ENCODE results near the gene FER.
"Not testable (repeated sequence)": the region's sequence is repeated elsewhere in the genome, so short reads cannot be mapped to it uniquely, and the experiment has no call there.

The FER gene

GRCh38 chr5:108760512-108760911 lies 12.8 kb downstream of the FER start:
- Mint-ChIP-seq H3K4me3 (no peak overlapping the region), H3K9me3 (no peaks in the 10 kb centered on the region), H3K36me3 (ENCODE audit: low read depth) (peaks cover 7% of the 10 kb centered on the region), H3K27ac (no peak overlapping the region), H3K27me3 (no peaks in the 10 kb centered on the region), H3K4me1 (ENCODE audit: low read depth) (peaks cover 15% of the 10 kb centered on the region)
- intact Hi-C loops (cut with micrococcal nuclease): no loop called here

- no peak overlapping the region for H3K4me3 Mint-ChIP-seq
Measured at GRCh38 chr5:108762660-108763059, 15.0 kb downstream of the FER start.

GRCh38 chr5:108763222-108763916 lies 15.7 kb downstream of the FER start:
- H3K4me1 Mint-ChIP-seq (ENCODE audit: low read depth): peaks cover 21% of the 10 kb centered on the region
- H3K36me3 Mint-ChIP-seq (ENCODE audit: low read depth): peaks cover 7% of the 10 kb centered on the region
- no peaks in the 10 kb centered on the region for H3K9me3 Mint-ChIP-seq
- H3K4me3 Mint-ChIP-seq: no peak overlapping the region
- intact Hi-C loops (cut with micrococcal nuclease): no loop called here
- no peaks in the 10 kb centered on the region for H3K27me3 Mint-ChIP-seq
- no peak overlapping the region for H3K27ac Mint-ChIP-seq

More at GRCh38 chr5:108762660-108763059, 15.0 kb downstream of the FER start:
- H3K27ac Mint-ChIP-seq: peak overlapping the region; percentile 8
- intact Hi-C loops (cut with micrococcal nuclease): no loop called here
- H3K4me1 Mint-ChIP-seq (ENCODE audit: low read depth): peaks cover 21% of the 10 kb centered on the region
- H3K27me3 Mint-ChIP-seq: no peaks in the 10 kb centered on the region
- peaks cover 7% of the 10 kb centered on the region for H3K36me3 Mint-ChIP-seq (ENCODE audit: low read depth)
- no peaks in the 10 kb centered on the region for H3K9me3 Mint-ChIP-seq

- H3K36me3 Mint-ChIP-seq (ENCODE audit: low read depth): peaks cover 9% of the 10 kb centered on the region
- intact Hi-C loops (cut with micrococcal nuclease): no loop called here
- H3K9me3 Mint-ChIP-seq: no peaks in the 10 kb centered on the region
- no peak overlapping the region for H3K4me3 Mint-ChIP-seq
- H3K27ac Mint-ChIP-seq: no peak overlapping the region
- peaks cover 29% of the 10 kb centered on the region for H3K4me1 Mint-ChIP-seq (ENCODE audit: low read depth)
- H3K27me3 Mint-ChIP-seq: no peaks in the 10 kb centered on the region
Measured at GRCh38 chr5:108765647-108766046, 17.9 kb downstream of the FER start.

- H3K36me3 Mint-ChIP-seq (ENCODE audit: low read depth); H3K27me3 Mint-ChIP-seq; H3K4me3 Mint-ChIP-seq; intact Hi-C loops (cut with micrococcal nuclease); H3K27ac Mint-ChIP-seq; H3K9me3 Mint-ChIP-seq: not testable (repeated sequence)
- peaks cover 28% of the 10 kb centered on the region for H3K4me1 Mint-ChIP-seq (ENCODE audit: low read depth)
Measured at GRCh38 chr5:108766916-108767315, 19.2 kb downstream of the FER start.

GRCh38 chr5:108769352-108769751 lies 21.7 kb downstream of the FER start:
- Mint-ChIP-seq H3K27ac (no peak overlapping the region), H3K4me1 (ENCODE audit: low read depth) (peaks cover 18% of the 10 kb centered on the region), H3K4me3 (no peak overlapping the region), H3K36me3 (ENCODE audit: low read depth) (peaks cover 21% of the 10 kb centered on the region), H3K27me3 (no peaks in the 10 kb centered on the region), H3K9me3 (peaks cover 15% of the 10 kb centered on the region)
- intact Hi-C loops (cut with micrococcal nuclease): no loop called here

GRCh38 chr5:108772626-108773025 lies 24.9 kb downstream of the FER start:
- H3K4me3 Mint-ChIP-seq: no peak overlapping the region
- H3K4me1 Mint-ChIP-seq (ENCODE audit: low read depth): peaks cover 7% of the 10 kb centered on the region
- peaks cover 28% of the 10 kb centered on the region for H3K36me3 Mint-ChIP-seq (ENCODE audit: low read depth)
- H3K27me3 Mint-ChIP-seq: no peaks in the 10 kb centered on the region
- no peak overlapping the region for H3K27ac Mint-ChIP-seq
- intact Hi-C loops (cut with micrococcal nuclease): no loop called here
- peaks cover 21% of the 10 kb centered on the region for H3K9me3 Mint-ChIP-seq

- Mint-ChIP-seq H3K4me1 (ENCODE audit: low read depth) (peaks cover 7% of the 10 kb centered on the region), H3K4me3 (no peak overlapping the region), H3K36me3 (ENCODE audit: low read depth) (peaks cover 36% of the 10 kb centered on the region), H3K27me3 (no peaks in the 10 kb centered on the region), H3K27ac (no peak overlapping the region), H3K9me3 (peaks cover 28% of the 10 kb centered on the region)
- intact Hi-C loops (cut with micrococcal nuclease): no loop called here
Measured at GRCh38 chr5:108773330-108773729, 25.6 kb downstream of the FER start.

- Mint-ChIP-seq H3K9me3 (peaks cover 29% of the 10 kb centered on the region), H3K36me3 (ENCODE audit: low read depth) (peaks cover 34% of the 10 kb centered on the region)
- H3K27me3 Mint-ChIP-seq; H3K4me1 Mint-ChIP-seq (ENCODE audit: low read depth); H3K4me3 Mint-ChIP-seq; H3K27ac Mint-ChIP-seq; intact Hi-C loops (cut with micrococcal nuclease): not testable (repeated sequence)
Measured at GRCh38 chr5:108774079-108774478, 26.4 kb downstream of the FER start.

- Mint-ChIP-seq H3K36me3 (ENCODE audit: low read depth) (peaks cover 27% of the 10 kb centered on the region), H3K9me3 (peaks cover 29% of the 10 kb centered on the region)
- H3K4me3 Mint-ChIP-seq; H3K27ac Mint-ChIP-seq; H3K27me3 Mint-ChIP-seq; intact Hi-C loops (cut with micrococcal nuclease); H3K4me1 Mint-ChIP-seq (ENCODE audit: low read depth): not testable (repeated sequence)
Measured at GRCh38 chr5:108777582-108777981, 29.9 kb downstream of the FER start.

- H3K27me3 Mint-ChIP-seq; H3K27ac Mint-ChIP-seq; H3K4me3 Mint-ChIP-seq; intact Hi-C loops (cut with micrococcal nuclease); H3K4me1 Mint-ChIP-seq (ENCODE audit: low read depth): not testable (repeated sequence)
- Mint-ChIP-seq H3K9me3 (peaks cover 30% of the 10 kb centered on the region), H3K36me3 (ENCODE audit: low read depth) (peaks cover 57% of the 10 kb centered on the region)
Measured at GRCh38 chr5:108784577-108784976, 36.9 kb downstream of the FER start.

- Mint-ChIP-seq H3K4me3 (no peak overlapping the region), H3K9me3 (peaks cover 30% of the 10 kb centered on the region), H3K36me3 (ENCODE audit: low read depth) (peaks cover 57% of the 10 kb centered on the region), H3K27me3 (no peaks in the 10 kb centered on the region), H3K27ac (no peak overlapping the region), H3K4me1 (ENCODE audit: low read depth) (no peaks in the 10 kb centered on the region)
- intact Hi-C loops (cut with micrococcal nuclease): no loop called here
Measured at GRCh38 chr5:108786806-108787483, 39.2 kb downstream of the FER start.

- Mint-ChIP-seq H3K36me3 (ENCODE audit: low read depth) (peaks cover 52% of the 10 kb centered on the region), H3K9me3 (peaks cover 32% of the 10 kb centered on the region), H3K27ac (no peak overlapping the region), H3K4me3 (no peak overlapping the region), H3K27me3 (no peaks in the 10 kb centered on the region), H3K4me1 (ENCODE audit: low read depth) (no peaks in the 10 kb centered on the region)
- intact Hi-C loops (cut with micrococcal nuclease): no loop called here
Measured at GRCh38 chr5:108788142-108788541, 40.4 kb downstream of the FER start.

- Mint-ChIP-seq H3K4me3 (no peak overlapping the region), H3K4me1 (ENCODE audit: low read depth) (peaks cover 10% of the 10 kb centered on the region), H3K9me3 (peaks cover 6% of the 10 kb centered on the region), H3K27me3 (no peaks in the 10 kb centered on the region), H3K36me3 (ENCODE audit: low read depth) (peaks cover 11% of the 10 kb centered on the region), H3K27ac (no peak overlapping the region)
- intact Hi-C loops (cut with micrococcal nuclease): no loop called here
Measured at GRCh38 chr5:108793207-108793606, 45.5 kb downstream of the FER start.

GRCh38 chr5:108794349-108794748 lies 46.7 kb downstream of the FER start:
- H3K4me1 Mint-ChIP-seq (ENCODE audit: low read depth): peaks cover 10% of the 10 kb centered on the region
- H3K27me3 Mint-ChIP-seq; H3K36me3 Mint-ChIP-seq (ENCODE audit: low read depth); H3K9me3 Mint-ChIP-seq; H3K27ac Mint-ChIP-seq; intact Hi-C loops (cut with micrococcal nuclease); H3K4me3 Mint-ChIP-seq: not testable (repeated sequence)

All from dendritic cell treated with granulocyte-macrophage colony-stimulating factor and Interleukin-4, amounts not matched to agents 40 ng/mL and 50 ng/mL, for 4 days (primary cell).